ENCODE measurements around the gene FKBP5. TPM values are rescaled to one million over a fixed set of nuclear protein-coding genes. Genes with fewer than 3 reads are reported as not detected.
"Not testable (repeated sequence)": the region's sequence is repeated elsewhere in the genome, so short reads cannot be mapped to it uniquely, and the experiment has no call there.

Gene FKBP5
- total RNA-seq: 100 to 1,000 TPM; 101 to 117 TPM
- long read RNA-seq, transcript FKBP5-201 (11 exons, 3,772 nt): major isoform, 141 of 177 reads
- long read RNA-seq, partial matches to known transcripts: 9 of 177 reads
- long read RNA-seq, other reads (novel, unspliced or antisense): 27 of 177 reads

- peak; percentile 97 for DNase-seq
- intact Hi-C loops (cut with DNase I): loop anchor here (2.0 to 5.0 kb wide), 2 partner anchors 32 to 34 kb away; no protein-coding TSS in a partner anchor
- peak; percentile 96 to 97 for ATAC-seq
Measured at GRCh38 chr6:35688605-35689322, at the start of gene FKBP5. FKBP5 (minus strand) TSS chr6:35688915; CDS start chr6:35642824, 46,091 bp downstream.

GRCh38 chr6:35737413-35738211, 48.9 kb upstream of the FKBP5 start:
- DNase-seq: no peak
- peak; percentile 83 to 84 for ATAC-seq
- intact Hi-C loops (cut with DNase I): loop anchor here (1.0 to 2.0 kb wide), 3 partner anchors 153 to 215 kb away; no protein-coding TSS in a partner anchor

- DNase-seq (no peak), ATAC-seq (no peak)
- intact Hi-C loops (cut with DNase I): loop anchor here (1.0 to 2.0 kb wide), 3 partner anchors 153 to 214 kb away; no protein-coding TSS in a partner anchor
Measured at GRCh38 chr6:35736982-35737412, 48.3 kb upstream of the FKBP5 start, which contains the start of gene ARMC12. ARMC12 (plus strand) TSS chr6:35737032; CDS start chr6:35737109, 77 bp downstream.

GRCh38 chr6:35736253-35736894, 47.7 kb upstream of the FKBP5 start:
- ATAC-seq: peak; percentile 20 to 35
- intact Hi-C loops (cut with DNase I): loop anchor here (2.0 kb wide), 2 partner anchors 154 to 214 kb away; no protein-coding TSS in a partner anchor
- DNase-seq: peak; percentile 78

GRCh38 chr6:35735452-35735851, 46.7 kb upstream of the FKBP5 start:
- ATAC-seq (no peak), DNase-seq (no peak)
- intact Hi-C loops (cut with DNase I): no loop called here

- not testable (repeated sequence) for ATAC-seq, DNase-seq
- intact Hi-C loops (cut with DNase I): loop anchor here in 1 of 2 donors (5.0 kb wide), 1 partner anchor 132 kb away; no protein-coding TSS in a partner anchor
Measured at GRCh38 chr6:35734319-35734718, 45.6 kb upstream of the FKBP5 start.

GRCh38 chr6:35733633-35734032, 44.9 kb upstream of the FKBP5 start:
- no peak for ATAC-seq
- intact Hi-C loops (cut with DNase I): loop anchor here in 1 of 2 donors (5.0 kb wide), 1 partner anchor 131 kb away; no protein-coding TSS in a partner anchor
- DNase-seq: no peak

- DNase-seq: peak; percentile 97
- intact Hi-C loops (cut with DNase I): loop anchor here in 1 of 2 donors (5.0 kb wide), 1 partner anchor 130 kb away; no protein-coding TSS in a partner anchor
- ATAC-seq: peak; percentile 66 to 71
Measured at GRCh38 chr6:35731736-35732532, 43.2 kb upstream of the FKBP5 start.

- DNase-seq (peak; percentile 99), ATAC-seq (peak; percentile 60 to 64)
- intact Hi-C loops (cut with DNase I): loop anchor here in 1 of 2 donors (5.0 kb wide), 1 partner anchor 129 kb away; no protein-coding TSS in a partner anchor
Measured at GRCh38 chr6:35731414-35731735, 42.7 kb upstream of the FKBP5 start.

- DNase-seq (no peak), ATAC-seq (no peak)
- intact Hi-C loops (cut with DNase I): loop anchor here in 1 of 2 donors (5.0 kb wide), 1 partner anchor 129 kb away; no protein-coding TSS in a partner anchor
Measured at GRCh38 chr6:35730745-35731413, 42.2 kb upstream of the FKBP5 start.

- DNase-seq: no peak
- intact Hi-C loops (cut with DNase I): loop anchor here in 1 of 2 donors (5.0 kb wide), 1 partner anchor 127 kb away; no protein-coding TSS in a partner anchor
Measured at GRCh38 chr6:35729722-35730121, 41.0 kb upstream of the FKBP5 start.

GRCh38 chr6:35728683-35729678, 40.3 kb upstream of the FKBP5 start:
- intact Hi-C loops (cut with DNase I): no loop called here
- ATAC-seq (no peak), DNase-seq (peak; percentile 75)

More at GRCh38 chr6:35729722-35730121, 41.0 kb upstream of the FKBP5 start:
- ATAC-seq: no peak

GRCh38 chr6:35727935-35728682, 39.4 kb upstream of the FKBP5 start:
- intact Hi-C loops (cut with DNase I): no loop called here
- peak; percentile 95 for DNase-seq
- ATAC-seq: peak; percentile 72

GRCh38 chr6:35727231-35727934, 38.7 kb upstream of the FKBP5 start:
- ATAC-seq: peak; percentile 37 to 44
- peak; percentile 93 for DNase-seq
- intact Hi-C loops (cut with DNase I): no loop called here
